Breast epithelium (tissue), 3 donors: ENCODE data around the gene PRSS36.

Experiments
- CTCF ChIP-seq, 3 donors: fragments of 450-650 bp; IDR thresholded peaks; one replicate each; pipeline ENCODE4 v1.5.1; 2016 to 2017; ENCODE audit warnings: antibody characterized with exemption in 3 of 3, mild to moderate bottlenecking in 3 of 3, moderate library complexity in 3 of 3
- POLR2A ChIP-seq: fragments of 450-650 bp; IDR thresholded peaks from one replicate; pipeline ENCODE4 v1.6.1; 2016; ENCODE audit warnings: antibody characterized with exemption, mild to moderate bottlenecking, moderate library complexity

GRCh38 chr16:31199430-31200041 lies 49.7 kb upstream of the PRSS36 start:
- no peak for TF ChIP-seq CTCF (IDR thresholded peaks at IDR 0.05)
- TF ChIP-seq POLR2A, result no peak
